ENCODE data around the gene RRP15. TPM values are rescaled to one million over a fixed set of nuclear protein-coding genes. Genes with fewer than 3 reads are reported as not detected.

RRP15 gene
- total and polyA plus RNA-seq, 2 of the 13 experiments (the other 11 are each of a cell fraction or from before 2014, with no cell fraction given): 2.1 to 37.5 TPM

DNA sequence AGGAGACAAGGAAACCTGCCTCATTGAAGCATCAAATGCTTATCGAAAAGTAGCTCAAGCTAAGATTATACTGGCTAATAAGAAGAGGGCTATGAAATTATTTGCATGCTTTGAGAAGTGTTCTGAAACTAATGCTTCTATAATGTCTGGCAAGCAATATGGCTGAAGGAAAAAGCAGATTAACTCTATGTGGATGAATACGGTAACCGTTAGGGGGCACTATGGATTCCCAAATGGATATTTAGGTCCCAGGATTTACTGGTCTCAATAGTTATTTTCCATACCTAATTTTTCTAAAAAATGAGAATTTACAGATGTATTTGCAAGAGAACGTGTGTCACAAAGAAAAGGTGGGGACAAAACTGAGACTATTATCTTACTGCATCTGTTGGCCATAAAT lies 34.6 kb upstream of the RRP15 start:
- no peak overlapping the region for H3K27ac ChIP-seq (ENCODE audit: extremely low read length, insufficient read depth, low read length)
- CTCF ChIA-PET (ENCODE audit: low intra/inter-chr PET ratio, low total read pairs): no interaction called here
- POLR2A ChIA-PET: no interaction called here
- intact Hi-C loops (cut with micrococcal nuclease; ENCODE audit: unreplicated experiment) (loop anchor here (5.0 kb wide), 1 partner anchor 1068 kb away; no protein-coding TSS in a partner anchor), in situ Hi-C loops (cut with HindIII; ENCODE audit: extremely low pct_ligation_motif_present, low pct_unique_long_range_greater_than_20kb) (no loop called here)
- no peaks in the 10 kb centered on the region; a peak in 1 of 5 replicates for H3K27me3 ChIP-seq (ENCODE audit: control insufficient read depth in 1 of 2, insufficient read depth in 2 of 2, low read length in 2 of 2)
- no peak overlapping the region for H2AFZ ChIP-seq (ENCODE audit: low read length)
- under 1% methylated on average over 4 of the region's 4 CpGs for WGBS (ENCODE audit: low lambda C conversion rate)
- no peak for FAIRE-seq
- no peaks in the 10 kb centered on the region for H3K4me1 ChIP-seq (ENCODE audit: insufficient read depth, low read length)
- TF ChIP-seq, protein P1, sequence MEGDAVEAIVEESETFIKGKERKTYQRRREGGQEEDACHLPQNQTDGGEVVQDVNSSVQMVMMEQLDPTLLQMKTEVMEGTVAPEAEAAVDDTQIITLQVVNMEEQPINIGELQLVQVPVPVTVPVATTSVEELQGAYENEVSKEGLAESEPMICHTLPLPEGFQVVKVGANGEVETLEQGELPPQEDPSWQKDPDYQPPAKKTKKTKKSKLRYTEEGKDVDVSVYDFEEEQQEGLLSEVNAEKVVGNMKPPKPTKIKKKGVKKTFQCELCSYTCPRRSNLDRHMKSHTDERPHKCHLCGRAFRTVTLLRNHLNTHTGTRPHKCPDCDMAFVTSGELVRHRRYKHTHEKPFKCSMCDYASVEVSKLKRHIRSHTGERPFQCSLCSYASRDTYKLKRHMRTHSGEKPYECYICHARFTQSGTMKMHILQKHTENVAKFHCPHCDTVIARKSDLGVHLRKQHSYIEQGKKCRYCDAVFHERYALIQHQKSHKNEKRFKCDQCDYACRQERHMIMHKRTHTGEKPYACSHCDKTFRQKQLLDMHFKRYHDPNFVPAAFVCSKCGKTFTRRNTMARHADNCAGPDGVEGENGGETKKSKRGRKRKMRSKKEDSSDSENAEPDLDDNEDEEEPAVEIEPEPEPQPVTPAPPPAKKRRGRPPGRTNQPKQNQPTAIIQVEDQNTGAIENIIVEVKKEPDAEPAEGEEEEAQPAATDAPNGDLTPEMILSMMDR (CRISPR knock-in tag; IDR thresholded peaks at IDR 0.05): peak; percentile 33; the same call in 1 of the 2 replicates
- no peak for TF ChIP-seq IRF1 (CRISPR knock-in tag; IDR thresholded peaks at IDR 0.05; ENCODE audit: low read depth)
- no peak overlapping the region for H3K4me3 ChIP-seq (replicated peaks in 1 of 3; ENCODE audit: insufficient read depth in 1 of 3, low read depth in 2 of 3, low read length in 3 of 3)
- no peaks in the 10 kb centered on the region for H3K79me2 ChIP-seq (ENCODE audit: insufficient read depth, low read length)
- no peaks in the 10 kb centered on the region for H3K36me3 ChIP-seq (replicated peaks in 1 of 2; ENCODE audit: control insufficient read depth in 1 of 2, insufficient read depth in 2 of 2, low read length in 2 of 2)
- no peaks in the 10 kb centered on the region for H4K20me1 ChIP-seq (ENCODE audit: insufficient read depth, low read length)
- no TSS peak for BruUV-seq (replicated peaks)
- no peak for DNase-seq (ENCODE audit: low spot score)
- ATAC-seq: no peak
- H3K9ac ChIP-seq (ENCODE audit: insufficient read depth, low read depth, low read length): no peak overlapping the region
- H3K4me2 ChIP-seq (ENCODE audit: low read depth, low read length): no peak overlapping the region
- no peaks in the 10 kb centered on the region for H3K9me3 ChIP-seq (ENCODE audit: low read length)

- H3K27me3 ChIP-seq (ENCODE audit: control insufficient read depth in 1 of 2, insufficient read depth in 2 of 2, low read length in 2 of 2): no peaks in the 10 kb centered on the region; a peak in 1 of 5 replicates
- no TSS peak for BruUV-seq (replicated peaks)
- H3K79me2 ChIP-seq (ENCODE audit: insufficient read depth, low read length): no peaks in the 10 kb centered on the region
- H3K9me3 ChIP-seq (ENCODE audit: low read length): no peaks in the 10 kb centered on the region
- H3K4me3 ChIP-seq (replicated peaks in 1 of 3; ENCODE audit: insufficient read depth in 1 of 3, low read depth in 2 of 3, low read length in 3 of 3): no peak overlapping the region
- no peak overlapping the region for H3K27ac ChIP-seq (ENCODE audit: extremely low read length, insufficient read depth, low read length)
- 2% methylated on average over 8 of the region's 8 CpGs for WGBS (ENCODE audit: low lambda C conversion rate)
- H3K9ac ChIP-seq (ENCODE audit: insufficient read depth, low read depth, low read length): no peak overlapping the region
- intact Hi-C loops (cut with micrococcal nuclease; ENCODE audit: unreplicated experiment): loop anchor here (5.0 kb wide), 1 partner anchor 1072 kb away; no protein-coding TSS in a partner anchor
- no peak overlapping the region for H2AFZ ChIP-seq (ENCODE audit: low read length)
- CTCF ChIA-PET (ENCODE audit: low intra/inter-chr PET ratio, low total read pairs): no interaction called here
- POLR2A ChIA-PET: no interaction called here
- DNase-seq (ENCODE audit: low spot score) (no peak), ATAC-seq (no peak), FAIRE-seq (no peak)
- H4K20me1 ChIP-seq (ENCODE audit: insufficient read depth, low read length): no peaks in the 10 kb centered on the region
- peaks cover 16% of the 10 kb centered on the region for H3K4me1 ChIP-seq (ENCODE audit: insufficient read depth, low read length)
- H3K4me2 ChIP-seq (ENCODE audit: low read depth, low read length): no peak overlapping the region
- in situ Hi-C loops (cut with HindIII; ENCODE audit: extremely low pct_ligation_motif_present, low pct_unique_long_range_greater_than_20kb): no loop called here
- no peaks in the 10 kb centered on the region for H3K36me3 ChIP-seq (replicated peaks in 1 of 2; ENCODE audit: control insufficient read depth in 1 of 2, insufficient read depth in 2 of 2, low read length in 2 of 2)
- TF ChIP-seq GATAD2A (CRISPR knock-in tag; IDR thresholded peaks at IDR 0.05) (no peak), ZNF562 (CRISPR knock-in tag; IDR thresholded peaks at IDR 0.05; ENCODE audit: borderline replicate concordance) (no peak), MYC (CRISPR knock-in tag; IDR thresholded peaks at IDR 0.05; ENCODE audit: borderline replicate concordance) (no peak), ZHX2 (IDR thresholded peaks at IDR 0.05; ENCODE audit: low read depth) (no peak), ZHX2 (CRISPR knock-in tag; IDR thresholded peaks at IDR 0.05; ENCODE audit: borderline replicate concordance) (no peak), ZNF83 (CRISPR knock-in tag; IDR thresholded peaks at IDR 0.05; ENCODE audit: borderline replicate concordance) (no peak), TCF12 (IDR thresholded peaks at IDR 0.05) (no peak), TCF12 (CRISPR knock-in tag; IDR thresholded peaks at IDR 0.05) (no peak)
These were observed 30.7 kb upstream of the RRP15 start for GRCh38 chr1:218254296-218254946.

Data from HepG2 (cell line).